Prostate gland (tissue), 2 donors: Measurements from ENCODE around the gene RGS19. TPM values are rescaled to one million over a fixed set of nuclear protein-coding genes. Genes with fewer than 3 reads are reported as not detected.

Experiments used
- DNase-seq: peaks from one replicate; pipeline ENCODE4 v3.0.0-alpha.2; 2019; ENCODE audit warnings: low spot score
- H3K27ac ChIP-seq, 2 donors: fragments of 200-600 bp; sonication (generic); 2 replicates each; pipeline ENCODE4 v1.5.1; 2017 to 2019
- H3K27me3 ChIP-seq: fragments of 200-600 bp; sonication (generic); replicated peaks from 2 replicates; pipeline ENCODE4 v1.5.1; 2019; ENCODE audit not compliant: insufficient read depth
- H3K36me3 ChIP-seq, 2 donors: fragments of 200-600 bp; sonication (generic); 1 replicate in 1 of 2; 2 replicates in 1 of 2; pipeline versions ENCODE4 v1.5.1 to v1.8.1; 2017 to 2019
- H3K4me1 ChIP-seq: fragments of 200-600 bp; sonication (generic); replicated peaks from 2 replicates; pipeline ENCODE4 v1.5.1; 2019
- H3K4me3 ChIP-seq, 2 donors: fragments of 200-600 bp; sonication (generic); 2 replicates each; pipeline ENCODE4 v1.5.1; 2017 to 2019
- H3K9me3 ChIP-seq: fragments of 200-600 bp; sonication (generic); 2 replicates; pipeline ENCODE4 v1.5.1; 2017
- POLR2A ChIP-seq: fragments of 450-650 bp; IDR thresholded peaks from one replicate; pipeline ENCODE4 v1.6.1; 2016; ENCODE audit warnings: antibody characterized with exemption, mild to moderate bottlenecking
- POLR2AphosphoS5 ChIP-seq: sonication (generic); formaldehyde crosslinking; IDR thresholded peaks from one replicate; pipeline ENCODE4 v1.6.1; 2017; ENCODE audit warnings: antibody characterized with exemption
- WGBS: methylation state at CpG from one replicate; pipeline ENCODE4 v1.1.5; 2018; 5-methylcytosine and 5-hydroxymethylcytosine counted together
- intact Hi-C: fragments of 100-400 bp; cut with DNase I; formaldehyde crosslinking; loops from one replicate; pipeline ENCODE4 v1.14.2; 2022
- total RNA-seq, 2 donors: library from RNA; depleted of rRNA; stranded (reverse); fragments of >200 nt; gene quantifications; one replicate each; pipeline ENCODE4 v1.1.0, GENCODE V29; 2016
- TF ChIP-seq, protein P1 (sequence below), 4 experiments: fragments of 200-600 bp in 2 of 4; fragments of 450-650 bp in 2 of 4; sonication (generic) in 2 of 4; IDR thresholded peaks; 1 replicate in 3 of 4; 2 replicates in 1 of 4; pipeline ENCODE4 v1.5.1; 2016 to 2019; ENCODE audit warnings: antibody characterized with exemption in 4 of 4, mild to moderate bottlenecking in 2 of 4, moderate library complexity in 2 of 4

Gene RGS19
- total RNA-seq, 2 donors from 2014 or later = 13.3 to 15.1 TPM

DNA sequence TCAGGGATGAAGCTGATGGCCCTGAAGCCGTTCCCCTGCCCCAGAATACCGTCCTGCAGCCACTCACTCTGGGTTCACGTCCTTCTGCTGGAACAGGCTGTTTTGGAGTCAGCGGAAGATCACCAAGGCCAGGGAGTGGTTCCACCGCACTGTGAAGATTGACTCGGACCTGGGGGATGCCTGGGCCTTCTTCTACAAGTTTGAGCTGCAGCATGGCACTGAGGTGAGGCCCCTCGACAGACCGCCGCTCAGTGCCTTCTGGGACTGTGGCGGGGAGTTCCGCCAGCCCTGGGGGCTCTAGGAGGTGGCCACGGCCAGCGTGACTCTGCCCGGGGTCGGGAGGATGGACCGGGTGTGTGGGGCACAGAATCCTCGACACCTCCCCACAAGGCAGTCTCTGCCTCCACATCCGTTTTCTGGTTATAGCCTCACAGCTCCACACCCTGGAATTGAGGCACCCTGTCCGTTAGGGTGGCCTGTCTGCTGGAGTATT is 47.5 kb downstream of the RGS19 start:
- Histone ChIP-seq H3K36me3 (peaks cover 11 to 24% of the 10 kb centered on the region in 2 donors), H3K9me3 (no peaks in the 10 kb centered on the region)

DNA sequence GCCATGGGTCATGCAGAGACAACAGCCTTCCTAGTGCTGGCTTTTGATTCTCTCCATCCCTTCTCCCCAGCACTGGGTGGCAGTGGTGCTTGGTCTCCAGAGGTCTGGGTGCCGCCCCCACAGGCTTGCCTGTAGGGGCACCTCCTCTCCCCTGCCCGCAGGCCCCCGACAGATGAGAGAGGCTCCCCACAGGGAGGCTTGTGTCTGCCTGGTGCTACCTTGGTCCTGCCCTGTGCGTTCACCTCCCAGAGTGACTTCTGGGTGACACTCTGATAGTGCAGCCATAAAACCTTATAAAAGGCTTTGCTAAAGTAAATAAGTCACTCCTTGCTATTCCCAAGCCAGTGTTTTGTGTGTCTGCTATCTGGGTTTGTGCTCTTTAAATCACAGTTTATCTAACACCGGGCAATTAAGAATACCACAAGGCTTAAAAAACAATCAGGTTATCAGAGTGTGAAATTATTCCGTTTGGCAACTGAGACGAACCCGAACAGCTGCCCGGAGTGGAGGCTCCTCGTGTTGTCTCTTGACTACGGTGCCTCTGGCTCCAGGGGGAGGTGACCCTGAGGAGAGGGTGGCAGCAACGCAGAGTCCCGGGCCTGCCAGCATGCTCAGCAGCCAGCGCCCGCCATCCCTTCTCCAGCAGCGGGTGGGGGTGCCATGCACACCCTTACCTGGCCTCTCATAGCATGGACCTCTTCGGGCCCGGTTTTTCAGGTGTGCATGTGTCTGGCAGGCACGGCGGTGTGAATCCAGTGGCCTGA is 48.8 kb downstream of the RGS19 start:
- Histone ChIP-seq H3K4me1 (no peaks in the 10 kb centered on the region), H3K27me3 (no peaks in the 10 kb centered on the region), H3K9me3 (no peaks in the 10 kb centered on the region), H3K36me3 (peaks cover 11 to 36% of the 10 kb centered on the region in 2 donors), H3K4me3 (no peak overlapping the region), H3K27ac (no peak overlapping the region)
- no peak for DNase-seq
- intact Hi-C loops = no loop called here
- no peak for TF ChIP-seq POLR2AphosphoS5
- TF ChIP-seq POLR2A = no peak
- TF ChIP-seq, protein P1, sequence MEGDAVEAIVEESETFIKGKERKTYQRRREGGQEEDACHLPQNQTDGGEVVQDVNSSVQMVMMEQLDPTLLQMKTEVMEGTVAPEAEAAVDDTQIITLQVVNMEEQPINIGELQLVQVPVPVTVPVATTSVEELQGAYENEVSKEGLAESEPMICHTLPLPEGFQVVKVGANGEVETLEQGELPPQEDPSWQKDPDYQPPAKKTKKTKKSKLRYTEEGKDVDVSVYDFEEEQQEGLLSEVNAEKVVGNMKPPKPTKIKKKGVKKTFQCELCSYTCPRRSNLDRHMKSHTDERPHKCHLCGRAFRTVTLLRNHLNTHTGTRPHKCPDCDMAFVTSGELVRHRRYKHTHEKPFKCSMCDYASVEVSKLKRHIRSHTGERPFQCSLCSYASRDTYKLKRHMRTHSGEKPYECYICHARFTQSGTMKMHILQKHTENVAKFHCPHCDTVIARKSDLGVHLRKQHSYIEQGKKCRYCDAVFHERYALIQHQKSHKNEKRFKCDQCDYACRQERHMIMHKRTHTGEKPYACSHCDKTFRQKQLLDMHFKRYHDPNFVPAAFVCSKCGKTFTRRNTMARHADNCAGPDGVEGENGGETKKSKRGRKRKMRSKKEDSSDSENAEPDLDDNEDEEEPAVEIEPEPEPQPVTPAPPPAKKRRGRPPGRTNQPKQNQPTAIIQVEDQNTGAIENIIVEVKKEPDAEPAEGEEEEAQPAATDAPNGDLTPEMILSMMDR (IDR thresholded peaks at IDR 0.05) = no peak
- WGBS = 67% methylated on average over 20 of the region's 20 CpGs

More for the DNA sequence above, 47.5 kb downstream of the RGS19 start:
- Histone ChIP-seq H3K4me1 (no peaks in the 10 kb centered on the region), H3K27me3 (no peaks in the 10 kb centered on the region), H3K27ac (no peak overlapping the region), H3K4me3 (no peak overlapping the region)
- intact Hi-C loops = no loop called here
- TF ChIP-seq POLR2A (no peak), POLR2AphosphoS5 (no peak)
- TF ChIP-seq, protein P1 (IDR thresholded peaks at IDR 0.05) = no peak
- WGBS = 88% methylated on average over 18 of the region's 19 CpGs
- no peak for DNase-seq

DNA sequence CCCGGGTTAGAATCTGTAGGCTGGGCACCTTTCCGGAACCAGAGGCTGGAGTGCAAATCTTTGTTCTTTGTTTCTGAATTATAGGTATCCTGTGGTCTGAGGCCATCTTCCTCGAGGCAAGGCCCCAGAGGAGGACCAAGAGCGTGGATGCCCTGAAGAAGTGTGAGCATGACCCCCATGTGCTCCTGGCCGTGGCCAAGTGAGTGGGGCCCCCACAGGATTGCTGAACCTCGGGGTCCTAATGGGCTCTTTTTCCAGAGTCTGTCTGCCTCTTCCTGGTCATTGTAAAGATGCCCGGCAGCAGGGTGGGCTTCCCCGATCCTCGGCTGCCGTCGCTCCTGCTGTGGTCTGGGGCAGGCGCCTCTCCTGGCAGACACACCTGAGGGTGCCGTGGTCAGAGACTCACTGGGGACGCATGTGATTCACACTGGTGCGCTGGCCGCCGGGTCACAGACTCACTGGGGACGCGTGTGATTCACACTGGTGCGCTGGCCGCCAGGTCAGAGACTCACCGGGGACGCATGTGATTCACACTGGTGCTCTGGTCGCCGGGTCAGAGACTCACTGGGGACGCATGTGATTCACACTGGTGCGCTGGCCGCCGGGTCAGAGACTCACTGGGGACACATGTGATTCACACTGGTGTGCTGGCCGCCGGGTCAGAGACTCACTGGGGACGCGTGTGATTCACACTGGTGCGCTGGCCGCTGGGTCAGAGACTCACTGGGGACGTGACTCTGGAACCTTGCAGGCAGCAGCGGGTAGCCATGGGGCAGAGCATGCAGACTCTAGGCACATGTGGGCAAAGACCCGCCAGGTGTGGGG is 49.8 kb downstream of the RGS19 start:
- Histone ChIP-seq H3K4me3 (no peak overlapping the region), H3K9me3 (no peaks in the 10 kb centered on the region), H3K36me3 (peaks cover 11 to 47% of the 10 kb centered on the region in 2 donors), H3K27ac (no peak overlapping the region), H3K4me1 (no peaks in the 10 kb centered on the region), H3K27me3 (no peaks in the 10 kb centered on the region)
- WGBS = 95% methylated on average over 38 of the region's 38 CpGs
- TF ChIP-seq POLR2A (no peak), POLR2AphosphoS5 (no peak)
- TF ChIP-seq, protein P1 (IDR thresholded peaks at IDR 0.05) = no peak
- DNase-seq = no peak
- intact Hi-C loops = no loop called here

DNA sequence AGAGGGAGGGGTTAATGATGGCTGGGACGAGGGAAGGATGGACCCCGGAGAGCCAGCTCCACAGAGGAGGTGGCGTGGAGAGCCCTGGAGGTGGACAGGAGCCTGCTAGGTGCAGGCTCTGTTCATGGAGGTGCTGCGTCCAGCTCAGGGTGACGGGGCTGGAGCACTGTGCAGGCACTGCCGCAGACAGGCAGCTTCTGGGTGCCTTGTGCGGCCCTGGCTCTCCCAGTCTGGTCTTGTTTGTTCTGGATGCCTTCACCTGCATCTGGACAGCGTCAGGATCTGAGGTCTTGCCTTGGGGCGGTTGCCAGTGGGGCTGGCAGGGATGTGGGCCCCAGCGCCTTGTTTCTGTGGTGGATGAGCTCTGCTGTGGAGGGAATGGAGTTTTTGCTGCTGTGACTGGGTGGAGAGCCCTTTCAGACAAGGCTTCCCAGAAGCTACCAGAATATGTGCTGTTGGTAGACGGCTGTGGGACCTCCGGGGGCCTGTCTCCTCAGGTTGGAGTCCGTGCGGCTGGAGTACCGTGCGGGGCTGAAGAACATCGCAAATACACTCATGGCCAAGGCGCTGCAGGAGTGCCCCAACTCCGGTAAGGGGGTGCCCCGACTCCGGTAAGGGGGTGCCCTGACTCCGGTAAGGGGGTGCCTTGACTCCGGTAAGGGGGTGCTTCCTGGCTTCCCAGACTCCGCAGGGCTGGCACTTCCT is 51.2 kb downstream of the RGS19 start:
- peaks cover 11 to 58% of the 10 kb centered on the region in 2 donors for H3K36me3 ChIP-seq
- DNase-seq = no peak
- no peaks in the 10 kb centered on the region for H3K4me1 ChIP-seq
- TF ChIP-seq POLR2AphosphoS5 = no peak
- TF ChIP-seq, protein P1 (IDR thresholded peaks at IDR 0.05) = no peak
- TF ChIP-seq POLR2A = no peak
- H3K9me3 ChIP-seq = no peaks in the 10 kb centered on the region
- intact Hi-C loops = no loop called here
- WGBS = 86% methylated on average over 24 of the region's 24 CpGs
- H3K27me3 ChIP-seq = no peaks in the 10 kb centered on the region
- H3K27ac ChIP-seq = no peak overlapping the region
- no peak overlapping the region for H3K4me3 ChIP-seq
